ENCODE data around the gene TNFRSF19.

Gene TNFRSF19

DNA sequence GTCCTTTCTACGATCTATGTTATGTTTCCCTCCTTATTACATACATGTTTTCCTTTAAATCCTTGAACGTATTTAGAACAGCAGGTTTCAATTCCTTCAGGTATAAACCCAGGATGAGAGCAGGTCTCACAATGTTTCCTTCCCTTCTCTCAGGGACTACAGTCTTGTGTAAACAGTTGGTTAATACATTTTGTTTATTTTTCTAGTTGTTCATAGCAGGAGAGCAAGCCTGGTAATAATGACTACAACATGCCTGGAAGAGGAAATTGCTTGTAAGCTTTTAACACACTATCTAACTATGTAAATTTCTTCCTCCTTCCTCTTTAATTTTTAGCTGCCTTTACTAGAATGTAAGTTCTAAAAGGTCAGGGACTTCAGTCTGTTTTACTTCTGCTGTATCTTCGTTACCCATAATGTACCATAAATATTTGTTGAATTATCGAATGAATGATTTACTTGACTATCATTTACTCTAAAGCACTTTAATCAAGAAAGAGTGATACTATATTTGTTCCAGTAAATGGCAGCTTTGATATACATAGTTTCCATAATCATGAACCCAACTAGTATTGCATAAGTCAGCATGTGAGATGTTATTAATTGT is 28.9 kb upstream of the TNFRSF19 start:
- no peak overlapping the region for H3K4me3 ChIP-seq (replicated peaks; ENCODE audit: insufficient read depth, low read length)
- TF ChIP-seq, protein P1, sequence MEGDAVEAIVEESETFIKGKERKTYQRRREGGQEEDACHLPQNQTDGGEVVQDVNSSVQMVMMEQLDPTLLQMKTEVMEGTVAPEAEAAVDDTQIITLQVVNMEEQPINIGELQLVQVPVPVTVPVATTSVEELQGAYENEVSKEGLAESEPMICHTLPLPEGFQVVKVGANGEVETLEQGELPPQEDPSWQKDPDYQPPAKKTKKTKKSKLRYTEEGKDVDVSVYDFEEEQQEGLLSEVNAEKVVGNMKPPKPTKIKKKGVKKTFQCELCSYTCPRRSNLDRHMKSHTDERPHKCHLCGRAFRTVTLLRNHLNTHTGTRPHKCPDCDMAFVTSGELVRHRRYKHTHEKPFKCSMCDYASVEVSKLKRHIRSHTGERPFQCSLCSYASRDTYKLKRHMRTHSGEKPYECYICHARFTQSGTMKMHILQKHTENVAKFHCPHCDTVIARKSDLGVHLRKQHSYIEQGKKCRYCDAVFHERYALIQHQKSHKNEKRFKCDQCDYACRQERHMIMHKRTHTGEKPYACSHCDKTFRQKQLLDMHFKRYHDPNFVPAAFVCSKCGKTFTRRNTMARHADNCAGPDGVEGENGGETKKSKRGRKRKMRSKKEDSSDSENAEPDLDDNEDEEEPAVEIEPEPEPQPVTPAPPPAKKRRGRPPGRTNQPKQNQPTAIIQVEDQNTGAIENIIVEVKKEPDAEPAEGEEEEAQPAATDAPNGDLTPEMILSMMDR (IDR thresholded peaks at IDR 0.05; ENCODE audit: insufficient read depth, low read length) = no peak
- TF ChIP-seq, protein P2, sequence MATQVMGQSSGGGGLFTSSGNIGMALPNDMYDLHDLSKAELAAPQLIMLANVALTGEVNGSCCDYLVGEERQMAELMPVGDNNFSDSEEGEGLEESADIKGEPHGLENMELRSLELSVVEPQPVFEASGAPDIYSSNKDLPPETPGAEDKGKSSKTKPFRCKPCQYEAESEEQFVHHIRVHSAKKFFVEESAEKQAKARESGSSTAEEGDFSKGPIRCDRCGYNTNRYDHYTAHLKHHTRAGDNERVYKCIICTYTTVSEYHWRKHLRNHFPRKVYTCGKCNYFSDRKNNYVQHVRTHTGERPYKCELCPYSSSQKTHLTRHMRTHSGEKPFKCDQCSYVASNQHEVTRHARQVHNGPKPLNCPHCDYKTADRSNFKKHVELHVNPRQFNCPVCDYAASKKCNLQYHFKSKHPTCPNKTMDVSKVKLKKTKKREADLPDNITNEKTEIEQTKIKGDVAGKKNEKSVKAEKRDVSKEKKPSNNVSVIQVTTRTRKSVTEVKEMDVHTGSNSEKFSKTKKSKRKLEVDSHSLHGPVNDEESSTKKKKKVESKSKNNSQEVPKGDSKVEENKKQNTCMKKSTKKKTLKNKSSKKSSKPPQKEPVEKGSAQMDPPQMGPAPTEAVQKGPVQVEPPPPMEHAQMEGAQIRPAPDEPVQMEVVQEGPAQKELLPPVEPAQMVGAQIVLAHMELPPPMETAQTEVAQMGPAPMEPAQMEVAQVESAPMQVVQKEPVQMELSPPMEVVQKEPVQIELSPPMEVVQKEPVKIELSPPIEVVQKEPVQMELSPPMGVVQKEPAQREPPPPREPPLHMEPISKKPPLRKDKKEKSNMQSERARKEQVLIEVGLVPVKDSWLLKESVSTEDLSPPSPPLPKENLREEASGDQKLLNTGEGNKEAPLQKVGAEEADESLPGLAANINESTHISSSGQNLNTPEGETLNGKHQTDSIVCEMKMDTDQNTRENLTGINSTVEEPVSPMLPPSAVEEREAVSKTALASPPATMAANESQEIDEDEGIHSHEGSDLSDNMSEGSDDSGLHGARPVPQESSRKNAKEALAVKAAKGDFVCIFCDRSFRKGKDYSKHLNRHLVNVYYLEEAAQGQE (IDR thresholded peaks at IDR 0.05; ENCODE audit: insufficient replicate concordance, low read depth) = no peak
- no peak for TF ChIP-seq GABPA (IDR thresholded peaks at IDR 0.05; ENCODE audit: low read depth)
- no peak for TF ChIP-seq SPI1 (IDR thresholded peaks at IDR 0.05; ENCODE audit: borderline replicate concordance, low read depth)
- no peak for TF ChIP-seq POLR2AphosphoS5 (IDR thresholded peaks at IDR 0.05; ENCODE audit: low read depth)
- H3K27ac ChIP-seq (replicated peaks) = no peak overlapping the region
- DNase-seq (ENCODE audit: low read depth in 1 of 2, low spot score in 1 of 2) = no peak
- H3K27me3 ChIP-seq (ENCODE audit: insufficient read depth, poor library complexity, severe bottlenecking) = peaks cover 2% of the 10 kb centered on the region

DNA sequence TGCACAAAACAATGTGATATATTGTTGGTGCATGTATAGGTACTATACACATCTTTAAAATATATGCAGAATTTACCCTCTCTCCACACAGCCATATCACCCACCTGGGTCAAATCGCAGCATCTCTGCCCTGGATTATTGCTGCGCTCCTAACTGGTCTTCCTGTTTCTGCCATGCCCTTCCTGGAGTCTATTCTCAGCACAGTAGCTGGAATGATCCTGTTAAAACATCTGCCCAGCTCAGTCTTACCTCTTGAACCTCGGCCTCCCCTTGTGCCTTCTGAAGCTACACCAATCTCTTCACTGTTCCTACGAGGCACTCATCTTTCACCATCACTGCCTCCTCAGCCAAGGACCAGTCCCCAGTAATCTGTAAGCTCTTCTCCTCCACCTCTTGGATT is 25.5 kb upstream of the TNFRSF19 start:
- DNase-seq (ENCODE audit: low read depth in 1 of 2, low spot score in 1 of 2) = no peak
- no peak overlapping the region for H3K4me3 ChIP-seq (replicated peaks; ENCODE audit: insufficient read depth, low read length)
- TF ChIP-seq, protein P2 (IDR thresholded peaks at IDR 0.05; ENCODE audit: insufficient replicate concordance, low read depth) = no peak
- TF ChIP-seq, protein P1 (IDR thresholded peaks at IDR 0.05; ENCODE audit: insufficient read depth, low read length) = no peak
- TF ChIP-seq POLR2AphosphoS5 (IDR thresholded peaks at IDR 0.05; ENCODE audit: low read depth) = no peak
- TF ChIP-seq SPI1 (IDR thresholded peaks at IDR 0.05; ENCODE audit: borderline replicate concordance, low read depth) = no peak
- TF ChIP-seq GABPA (IDR thresholded peaks at IDR 0.05; ENCODE audit: low read depth) = no peak
- no peaks in the 10 kb centered on the region for H3K27me3 ChIP-seq (ENCODE audit: insufficient read depth, poor library complexity, severe bottlenecking)
- H3K27ac ChIP-seq (replicated peaks) = no peak overlapping the region

DNA sequence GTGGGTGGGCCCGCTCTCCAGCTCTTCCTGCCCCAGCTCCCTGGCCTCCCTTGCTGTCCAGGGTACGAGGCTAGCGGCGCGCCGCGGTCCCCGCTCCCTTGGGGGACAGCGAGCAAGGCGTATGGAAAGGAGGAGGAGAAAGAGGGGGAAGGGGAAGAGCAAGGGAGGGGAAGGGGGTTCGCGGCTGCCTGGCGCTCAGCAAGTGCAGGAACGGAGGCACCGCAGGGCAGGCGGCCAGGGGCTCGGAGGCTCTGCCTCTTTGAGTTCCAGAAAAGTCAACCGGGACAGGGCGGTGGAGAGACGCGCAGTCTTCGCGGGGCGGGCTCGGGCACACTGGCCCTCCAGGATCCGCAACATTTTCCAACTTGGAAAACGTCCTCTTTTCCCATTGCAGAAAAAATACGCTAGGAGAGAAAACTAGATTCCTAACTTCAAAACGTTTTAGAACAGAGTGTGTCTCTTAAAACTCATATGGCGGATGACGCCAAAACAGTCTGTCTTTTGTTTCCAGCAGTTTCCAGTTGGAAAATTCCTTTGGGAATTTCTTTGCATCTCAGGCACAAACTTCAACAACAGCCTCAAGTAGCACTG is 23.1 kb upstream of the TNFRSF19 start:
- no peak overlapping the region for H3K27ac ChIP-seq (replicated peaks)
- TF ChIP-seq, protein P1 (IDR thresholded peaks at IDR 0.05; ENCODE audit: insufficient read depth, low read length) = no peak
- no peak for TF ChIP-seq SPI1 (IDR thresholded peaks at IDR 0.05; ENCODE audit: borderline replicate concordance, low read depth)
- TF ChIP-seq, protein P2 (IDR thresholded peaks at IDR 0.05; ENCODE audit: insufficient replicate concordance, low read depth) = no peak
- TF ChIP-seq GABPA (IDR thresholded peaks at IDR 0.05; ENCODE audit: low read depth) = no peak
- no peak for TF ChIP-seq POLR2AphosphoS5 (IDR thresholded peaks at IDR 0.05; ENCODE audit: low read depth)
- no peaks in the 10 kb centered on the region for H3K27me3 ChIP-seq (ENCODE audit: insufficient read depth, poor library complexity, severe bottlenecking)
- H3K4me3 ChIP-seq (replicated peaks; ENCODE audit: insufficient read depth, low read length) = no peak overlapping the region
- DNase-seq (ENCODE audit: low read depth in 1 of 2, low spot score in 1 of 2) = no peak
